KOPT-K1 (cell line): ENCODE data around the gene RCC2.
"Not testable (repeated sequence)": the region's sequence is repeated elsewhere in the genome, so short reads cannot be mapped to it uniquely, and the experiment has no call there.

Source experiments
- H3K27ac ChIP-seq: fragments of 200-600 bp; sonication (generic); 2 replicates; pipeline ENCODE4 v1.5.1; 2016; ENCODE audit warnings: antibody characterized with exemption, mild to moderate bottlenecking, low read depth, low read length; ENCODE audit not compliant: poor library complexity, severe bottlenecking
- H3K36me3 ChIP-seq: fragments of 200-600 bp; sonication (generic); 2 replicates; pipeline ENCODE4 v1.5.1; 2017; ENCODE audit warnings: antibody characterized with exemption, mild to moderate bottlenecking, low read length, moderate library complexity; ENCODE audit not compliant: insufficient read depth
- H3K9me3 ChIP-seq: fragments of 200-600 bp; sonication (generic); 2 replicates; pipeline ENCODE4 v1.5.1; 2017; ENCODE audit warnings: antibody characterized with exemption, low read length, mild to moderate bottlenecking; ENCODE audit not compliant: insufficient read depth, poor library complexity, severe bottlenecking

RCC2 gene

GRCh38 chr1:17412093-17412870 lies 27.2 kb downstream of the RCC2 start:
- H3K36me3 ChIP-seq, result peaks cover 100% of the 10 kb centered on the region
- H3K9me3 ChIP-seq, result no peaks in the 10 kb centered on the region
- H3K27ac ChIP-seq, result no peak overlapping the region

GRCh38 chr1:17409391-17409811 lies 30.1 kb downstream of the RCC2 start:
- no peak overlapping the region for H3K27ac ChIP-seq

DNA sequence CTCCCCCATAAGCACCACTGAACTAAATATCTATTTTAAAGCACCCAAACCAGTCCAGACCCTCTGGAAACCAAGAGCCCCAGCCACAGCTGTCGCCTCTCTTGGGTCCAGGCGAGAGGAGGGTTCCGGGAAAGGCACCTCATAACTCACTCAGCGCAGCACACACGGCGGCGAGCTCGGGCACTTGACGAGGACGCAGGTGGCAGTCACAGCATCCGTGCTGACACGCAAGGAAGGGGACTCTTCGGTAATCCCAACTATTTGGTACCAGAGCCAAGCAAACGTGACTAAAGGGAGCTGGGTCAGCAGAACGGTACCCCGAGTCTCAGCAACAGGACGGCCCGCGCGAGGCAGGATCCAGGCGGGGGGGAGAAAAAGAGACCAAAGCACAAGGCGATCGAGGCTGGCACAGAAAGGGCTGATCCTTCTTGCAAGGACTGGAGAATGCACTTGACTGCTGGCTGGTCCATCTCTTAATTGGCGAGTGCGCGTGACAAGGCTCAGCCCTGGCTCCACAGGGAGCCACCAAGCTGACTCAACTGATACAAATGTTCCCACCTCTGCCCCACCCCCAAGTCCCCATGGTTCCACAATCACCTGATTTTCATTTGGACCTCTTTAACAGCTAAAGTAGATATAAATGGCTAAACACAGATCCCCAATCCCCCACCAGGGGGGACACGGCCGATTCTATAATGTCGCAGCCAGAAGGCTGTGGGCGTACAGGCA lies 31.5 kb downstream of the RCC2 start:
- not testable (repeated sequence) for H3K27ac ChIP-seq, H3K9me3 ChIP-seq
- H3K36me3 ChIP-seq, result peaks cover 72% of the 10 kb centered on the region

More at GRCh38 chr1:17409391-17409811, 30.1 kb downstream of the RCC2 start:
- Histone ChIP-seq H3K36me3 (peaks cover 86% of the 10 kb centered on the region), H3K9me3 (no peaks in the 10 kb centered on the region)

DNA sequence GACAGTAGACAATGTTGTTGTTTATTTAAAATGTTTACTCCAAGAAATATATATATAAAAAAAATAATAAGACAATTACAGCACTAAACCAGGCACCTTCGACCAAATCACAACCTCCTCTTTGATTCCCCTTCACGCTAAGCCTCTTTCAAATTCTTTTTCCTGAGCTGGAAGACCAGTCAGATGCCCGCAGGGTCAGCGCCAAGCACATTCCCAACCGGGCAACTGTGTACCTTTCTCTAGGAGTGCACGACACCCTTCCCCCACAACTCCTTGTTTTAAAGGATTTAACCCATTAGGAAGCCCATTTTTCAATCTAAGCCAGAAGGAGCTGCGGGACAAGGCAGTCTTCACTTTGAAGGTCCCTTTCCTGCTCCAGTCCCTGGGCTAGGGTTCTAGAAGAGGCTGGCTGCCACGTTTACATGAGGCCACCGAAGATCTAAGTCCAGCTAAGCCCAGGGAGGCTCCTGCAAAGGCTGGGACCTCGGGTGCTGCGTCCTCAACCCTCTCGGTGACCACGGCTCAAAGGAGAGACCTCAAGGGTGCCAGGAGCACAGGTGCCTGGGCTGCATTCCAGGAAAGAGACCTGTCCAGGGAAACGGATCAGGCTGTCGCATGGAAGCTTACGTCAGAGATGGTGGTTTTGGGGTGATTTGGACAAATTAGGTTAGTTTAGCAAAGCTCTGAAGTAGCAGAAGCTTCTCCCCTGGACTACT lies 32.6 kb downstream of the RCC2 start:
- not testable (repeated sequence) for H3K27ac ChIP-seq, H3K9me3 ChIP-seq
- H3K36me3 ChIP-seq, result peaks cover 61% of the 10 kb centered on the region

- no peak overlapping the region for H3K27ac ChIP-seq
- peaks cover 54% of the 10 kb centered on the region for H3K36me3 ChIP-seq
Observed at GRCh38 chr1:17405898-17406759, 33.3 kb downstream of the RCC2 start.

DNA sequence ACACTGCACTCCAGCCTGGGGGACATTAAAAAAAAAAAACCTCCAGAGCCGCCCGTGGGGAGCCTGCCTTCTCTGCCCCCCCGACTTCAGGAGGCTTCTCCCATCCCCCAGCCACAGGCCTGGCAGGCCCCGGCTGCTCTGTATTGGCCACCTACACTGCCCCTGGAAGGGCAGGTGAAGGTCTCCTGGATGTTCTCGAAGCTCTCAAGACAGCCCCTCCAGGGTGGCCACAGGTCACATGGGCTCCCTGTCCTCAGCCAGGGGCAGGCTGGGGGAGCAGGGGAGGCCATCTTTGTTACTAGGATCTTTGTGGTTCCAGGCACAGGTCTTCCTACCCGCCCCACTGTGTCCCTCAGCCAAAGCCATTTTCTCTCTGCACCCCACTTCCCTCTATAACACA lies 34.7 kb downstream of the RCC2 start:
- H3K9me3 ChIP-seq, result no peaks in the 10 kb centered on the region
- H3K36me3 ChIP-seq, result peaks cover 40% of the 10 kb centered on the region
- no peak overlapping the region for H3K27ac ChIP-seq

More at GRCh38 chr1:17405898-17406759, 33.3 kb downstream of the RCC2 start:
- H3K9me3 ChIP-seq, result no peaks in the 10 kb centered on the region

DNA sequence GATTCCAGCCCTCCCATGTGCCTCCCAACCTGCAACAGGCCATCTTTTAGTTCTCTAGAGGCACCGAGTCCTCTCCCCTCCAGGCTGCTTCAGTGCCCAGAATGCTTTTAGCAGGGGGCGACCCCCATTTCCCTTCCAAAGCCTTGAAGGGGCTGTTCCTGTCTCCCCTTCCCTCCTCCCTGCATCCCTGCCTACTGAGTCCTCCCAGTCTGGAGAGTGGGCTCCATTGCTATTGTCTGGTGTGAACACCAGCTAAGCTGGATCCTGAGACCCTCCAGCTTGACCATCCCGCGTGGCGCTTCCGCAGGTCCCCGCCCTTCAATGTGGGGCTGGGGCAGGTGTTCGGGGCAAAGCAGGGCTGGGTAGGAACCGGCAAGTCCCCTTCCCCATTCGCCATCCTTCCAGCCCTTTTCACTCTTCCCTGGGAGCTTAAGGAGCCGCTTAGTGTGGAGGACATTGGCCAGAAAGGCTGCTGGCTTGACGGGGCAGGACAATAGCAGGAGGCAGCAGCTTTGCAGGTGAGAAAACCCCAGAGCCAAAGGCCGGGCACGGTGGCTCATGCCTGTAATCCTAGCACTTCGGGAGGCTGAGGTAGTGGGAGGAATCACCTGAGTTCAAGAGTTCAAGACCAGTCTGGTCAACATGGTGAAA lies 35.3 kb downstream of the RCC2 start:
- no peak overlapping the region for H3K27ac ChIP-seq
- H3K9me3 ChIP-seq, result no peaks in the 10 kb centered on the region
- H3K36me3 ChIP-seq, result peaks cover 34% of the 10 kb centered on the region

- Histone ChIP-seq H3K36me3 (peaks cover 23% of the 10 kb centered on the region), H3K27ac (no peak overlapping the region), H3K9me3 (no peaks in the 10 kb centered on the region)
Observed at GRCh38 chr1:17403081-17403480, 36.4 kb downstream of the RCC2 start.

GRCh38 chr1:17401841-17402240 lies 37.6 kb downstream of the RCC2 start:
- no peak overlapping the region for H3K27ac ChIP-seq
- H3K9me3 ChIP-seq, result no peaks in the 10 kb centered on the region
- H3K36me3 ChIP-seq, result peaks cover 11% of the 10 kb centered on the region; the same call in 1 of the 2 replicates

GRCh38 chr1:17400725-17401341 lies 38.6 kb downstream of the RCC2 start:
- no peaks in the 10 kb centered on the region for H3K9me3 ChIP-seq
- H3K36me3 ChIP-seq, result peaks cover 2% of the 10 kb centered on the region; the same call in 1 of the 2 replicates
- no peak overlapping the region for H3K27ac ChIP-seq

GRCh38 chr1:17397910-17398695 lies 41.4 kb downstream of the RCC2 start:
- H3K27ac ChIP-seq, result no peak overlapping the region
- no peaks in the 10 kb centered on the region for H3K9me3 ChIP-seq
- no peaks in the 10 kb centered on the region for H3K36me3 ChIP-seq

DNA sequence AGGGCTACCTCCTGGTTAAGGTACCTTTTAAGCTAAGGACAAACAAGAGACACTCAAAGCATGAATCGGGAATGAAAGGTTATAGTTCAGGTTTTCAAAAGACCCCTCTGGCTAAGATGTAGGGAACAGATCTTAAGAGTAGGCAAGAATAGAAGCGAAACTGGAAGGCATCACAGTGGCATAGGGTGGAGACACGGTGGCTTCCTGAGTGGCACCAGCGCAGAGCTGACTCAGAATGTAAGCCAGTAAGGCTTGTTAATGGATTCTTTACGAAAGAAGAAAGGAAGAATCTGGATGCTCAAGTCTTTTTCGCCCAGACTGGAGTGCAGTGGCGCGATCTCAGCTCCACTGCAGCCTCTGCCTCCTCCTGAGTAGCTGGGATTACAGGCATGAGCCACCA lies 46.2 kb downstream of the RCC2 start:
- no peaks in the 10 kb centered on the region for H3K9me3 ChIP-seq
- H3K36me3 ChIP-seq, result no peaks in the 10 kb centered on the region
- H3K27ac ChIP-seq, result no peak overlapping the region

- Histone ChIP-seq H3K9me3 (no peaks in the 10 kb centered on the region), H3K27ac (no peak overlapping the region), H3K36me3 (no peaks in the 10 kb centered on the region)
Observed at GRCh38 chr1:17392199-17392740, 47.2 kb downstream of the RCC2 start.
